NT2/D1 (cell line): ENCODE measurements around the gene SH3GL2.

Experiments
- DNase-seq: peaks from one replicate; pipeline ENCODE4 v3.0.0-alpha.2; 2011; ENCODE audit warnings: low read depth, low spot score
- H3K27me3 ChIP-seq: 2 replicates; pipeline ENCODE4 v1.6.0; 2011; ENCODE audit warnings: mild to moderate bottlenecking; ENCODE audit not compliant: insufficient read length, insufficient read depth
- H3K36me3 ChIP-seq: 2 replicates; pipeline ENCODE4 v1.6.1; 2011; ENCODE audit warnings: mild to moderate bottlenecking, low read length, mixed read lengths; ENCODE audit not compliant: insufficient read depth, insufficient read length
- H3K4me1 ChIP-seq: 2 replicates; pipeline ENCODE4 v1.5.1; 2011; ENCODE audit not compliant: insufficient read depth, insufficient read length
- H3K4me3 ChIP-seq: 2 replicates; pipeline ENCODE4 v1.5.1; 2011; ENCODE audit warnings: low read depth; ENCODE audit not compliant: insufficient read length
- H3K9ac ChIP-seq: 2 replicates; pipeline ENCODE4 v1.6.0; 2011; ENCODE audit warnings: low read depth; ENCODE audit not compliant: insufficient read length
- H3K9me3 ChIP-seq: 2 replicates; pipeline ENCODE4 v1.5.1; 2011; ENCODE audit warnings: mild to moderate bottlenecking, low read length; ENCODE audit not compliant: insufficient read depth
- SUZ12 ChIP-seq: IDR thresholded peaks from 2 replicates; pipeline ENCODE4 v1.6.1; 2011; ENCODE audit not compliant: insufficient read length, insufficient read depth; ENCODE audit errors: extremely low read depth
- YY1 ChIP-seq: IDR thresholded peaks from 2 replicates; pipeline ENCODE4 v1.6.1; 2011; ENCODE audit not compliant: insufficient read length, insufficient read depth
- ZNF274 ChIP-seq: IDR thresholded peaks from 2 replicates; pipeline ENCODE4 v1.6.1; 2011; ENCODE audit warnings: mild to moderate bottlenecking, low read depth, low read length

SH3GL2 gene

DNA sequence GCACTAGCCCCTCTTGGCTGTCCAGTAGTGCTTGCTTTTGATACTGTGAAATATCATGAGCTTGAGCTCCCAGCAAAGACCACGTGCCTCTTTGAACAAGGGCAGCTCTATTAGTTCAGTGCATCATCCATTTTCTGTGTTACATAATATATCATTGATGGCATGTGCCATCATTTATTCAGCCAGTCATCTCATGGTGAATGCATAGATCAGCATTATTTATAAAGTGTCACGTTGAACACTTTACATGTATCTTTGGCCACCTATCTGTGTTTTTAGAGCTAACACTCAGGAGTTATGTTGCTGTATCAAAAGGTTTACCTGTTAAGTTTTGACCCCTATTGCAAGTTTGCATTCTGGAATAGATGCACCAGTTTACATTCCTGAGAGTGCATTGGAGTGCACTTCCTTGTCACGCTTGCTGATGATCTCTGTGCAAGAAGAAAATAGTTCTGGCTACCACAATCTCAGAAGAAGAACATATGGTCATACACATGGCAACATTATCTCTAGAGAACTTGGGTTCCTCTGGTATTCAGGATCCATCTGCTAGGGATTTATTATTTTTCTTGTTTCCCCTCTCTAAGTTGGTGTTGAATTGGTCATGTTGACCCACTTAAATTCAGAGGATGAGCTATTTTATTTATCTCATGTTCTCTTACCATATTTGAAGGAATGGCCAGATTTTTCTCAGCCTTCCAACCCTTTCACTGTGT lies 120.9 kb downstream of the SH3GL2 start:
- TF ChIP-seq YY1: no peak
- no peak for TF ChIP-seq SUZ12
- no peak for TF ChIP-seq ZNF274
- Histone ChIP-seq H3K9me3 (no peaks in the 10 kb centered on the region), H3K4me1 (no peaks in the 10 kb centered on the region), H3K4me3 (no peak overlapping the region), H3K9ac (no peak overlapping the region), H3K36me3 (no peaks in the 10 kb centered on the region), H3K27me3 (no peaks in the 10 kb centered on the region)
- DNase-seq: no peak

DNA sequence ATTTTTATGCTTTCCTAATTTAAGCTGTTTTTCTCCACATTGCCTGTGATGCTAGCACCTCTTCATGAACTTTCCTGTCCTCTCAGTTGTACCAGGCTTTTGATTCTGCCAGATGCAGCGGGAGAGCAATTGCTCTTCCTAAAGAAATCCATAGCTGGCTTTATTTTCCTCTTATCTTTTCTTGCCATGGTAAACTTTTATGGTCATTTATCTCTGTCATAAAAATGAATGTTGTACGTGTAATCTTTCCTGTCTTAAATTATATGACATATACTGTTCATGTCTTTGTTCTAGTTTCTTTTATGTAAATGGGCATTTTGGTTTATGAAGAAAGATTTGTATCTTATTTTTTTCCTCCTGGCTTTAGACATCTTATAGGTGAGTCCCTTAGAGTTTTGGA lies 127.5 kb downstream of the SH3GL2 start:
- Histone ChIP-seq H3K4me1 (no peaks in the 10 kb centered on the region), H3K9me3 (no peaks in the 10 kb centered on the region), H3K27me3 (no peaks in the 10 kb centered on the region), H3K9ac (no peak overlapping the region), H3K36me3 (no peaks in the 10 kb centered on the region), H3K4me3 (no peak overlapping the region)
- no peak for DNase-seq
- TF ChIP-seq SUZ12 (no peak), ZNF274 (no peak), YY1 (no peak)

DNA sequence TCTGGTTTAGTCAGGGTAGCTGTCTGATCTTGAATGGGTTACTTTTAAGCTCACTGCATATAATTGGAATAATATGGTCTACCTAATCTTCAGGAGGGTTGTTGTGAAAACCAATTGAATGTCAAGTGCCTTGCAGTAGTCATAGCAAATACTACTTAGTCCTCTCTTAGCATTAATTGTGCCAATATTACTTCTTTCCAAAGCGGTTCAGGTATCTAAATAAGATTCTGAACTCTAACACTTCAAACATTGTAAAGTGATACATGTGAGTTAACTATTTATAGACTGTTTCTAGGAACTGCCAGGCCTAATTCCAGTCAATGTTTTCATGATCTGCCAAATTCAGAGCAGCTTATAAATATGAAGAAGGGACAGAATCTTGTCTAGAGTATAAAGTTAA lies 140.2 kb downstream of the SH3GL2 start:
- TF ChIP-seq SUZ12 (no peak), YY1 (no peak), ZNF274 (no peak)

DNA sequence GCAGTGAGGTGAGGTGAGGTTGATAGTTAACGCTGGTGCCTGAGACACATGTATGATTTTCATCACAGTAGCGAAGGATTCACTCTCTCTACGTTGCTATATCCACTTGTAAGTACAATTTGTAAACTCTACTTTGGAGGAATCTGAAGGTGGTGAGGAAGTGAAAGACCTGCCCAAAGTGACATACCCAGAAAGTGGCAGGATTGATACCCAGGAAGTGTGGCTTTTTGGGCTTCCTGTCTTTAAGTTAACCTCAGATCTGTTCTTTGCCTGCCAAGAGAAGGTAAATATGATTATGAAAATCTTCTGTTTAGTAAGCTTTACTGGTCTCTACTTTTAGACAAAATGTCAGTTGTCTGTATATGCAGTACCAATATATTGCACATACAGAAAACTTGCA lies 143.1 kb downstream of the SH3GL2 start:
- TF ChIP-seq ZNF274: no peak
- TF ChIP-seq YY1: no peak
- TF ChIP-seq SUZ12: no peak
- Histone ChIP-seq H3K9ac (no peak overlapping the region), H3K36me3 (no peaks in the 10 kb centered on the region), H3K4me1 (no peaks in the 10 kb centered on the region), H3K27me3 (no peaks in the 10 kb centered on the region), H3K9me3 (peaks cover 3% of the 10 kb centered on the region; the same call in 1 of the 2 replicates), H3K4me3 (no peak overlapping the region)
- no peak for DNase-seq

More for the DNA sequence above, 140.2 kb downstream of the SH3GL2 start:
- H3K4me1 ChIP-seq: no peaks in the 10 kb centered on the region
- H3K27me3 ChIP-seq: no peaks in the 10 kb centered on the region
- no peaks in the 10 kb centered on the region; the same call in 1 of the 2 replicates for H3K9me3 ChIP-seq
- H3K9ac ChIP-seq: no peak overlapping the region
- no peaks in the 10 kb centered on the region for H3K36me3 ChIP-seq
- DNase-seq: no peak
- H3K4me3 ChIP-seq: no peak overlapping the region

DNA sequence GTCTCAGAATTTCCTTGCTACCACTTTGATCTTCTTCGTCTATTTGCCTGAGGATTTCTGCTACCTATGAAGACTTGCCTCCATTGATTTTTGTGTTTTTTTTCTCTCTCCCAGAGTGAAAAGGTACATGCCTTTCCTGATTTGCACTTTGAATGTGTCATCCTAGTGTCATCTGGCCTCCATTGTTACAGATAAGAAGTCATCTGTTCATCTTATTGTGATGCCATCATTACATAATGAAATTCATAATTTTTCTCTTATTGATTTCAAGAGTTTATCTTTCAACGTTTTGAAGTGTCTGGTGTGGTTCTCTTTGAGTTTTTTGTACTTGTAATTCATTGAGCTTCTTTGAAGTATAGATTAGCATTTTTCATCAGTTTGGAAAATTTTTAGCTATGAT lies 144.8 kb downstream of the SH3GL2 start:
- Histone ChIP-seq H3K9me3 (peaks cover 3% of the 10 kb centered on the region; the same call in 1 of the 2 replicates), H3K27me3 (no peaks in the 10 kb centered on the region)
- DNase-seq: no peak

DNA sequence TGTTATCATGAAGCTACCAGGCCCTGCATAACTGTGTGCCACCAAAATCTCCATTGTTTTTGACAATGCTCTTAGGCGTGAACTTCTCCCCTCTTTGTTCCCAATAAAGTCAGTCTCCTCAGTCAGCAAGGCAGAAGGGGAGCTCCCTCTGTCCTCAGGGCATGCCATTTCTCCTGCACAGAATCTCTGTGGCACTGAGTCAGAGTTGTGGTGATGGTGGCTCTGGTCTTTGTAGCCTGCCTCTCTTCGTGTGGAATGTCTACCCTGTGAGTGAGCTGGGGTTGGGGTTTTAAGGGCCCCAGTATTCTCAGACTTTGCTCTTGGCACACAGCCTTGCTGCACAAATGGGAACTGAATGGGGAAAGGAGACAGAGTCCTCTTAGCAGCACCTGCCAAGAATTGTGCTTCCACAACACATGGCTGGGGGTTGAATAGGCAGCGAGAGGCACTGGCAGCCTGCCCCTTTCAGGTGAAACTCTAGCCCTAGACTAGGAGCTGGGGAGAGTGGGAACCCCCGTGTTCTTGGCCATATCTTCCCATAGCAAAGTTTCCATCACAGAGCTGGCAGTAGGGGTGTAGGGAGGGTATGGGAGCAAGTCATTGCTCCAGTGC lies 146.6 kb downstream of the SH3GL2 start:
- no peak overlapping the region for H3K4me3 ChIP-seq
- DNase-seq: no peak
- H3K36me3 ChIP-seq: no peaks in the 10 kb centered on the region
- no peak overlapping the region for H3K9ac ChIP-seq
- no peaks in the 10 kb centered on the region for H3K27me3 ChIP-seq
- peaks cover 3% of the 10 kb centered on the region; the same call in 1 of the 2 replicates for H3K9me3 ChIP-seq
- H3K4me1 ChIP-seq: no peaks in the 10 kb centered on the region
- TF ChIP-seq SUZ12: no peak
- TF ChIP-seq ZNF274: no peak
- no peak for TF ChIP-seq YY1

More for the DNA sequence above, 144.8 kb downstream of the SH3GL2 start:
- TF ChIP-seq SUZ12 (no peak), YY1 (no peak), ZNF274 (no peak)
- no peak overlapping the region for H3K4me3 ChIP-seq
- H3K36me3 ChIP-seq: no peaks in the 10 kb centered on the region
- H3K4me1 ChIP-seq: no peaks in the 10 kb centered on the region
- H3K9ac ChIP-seq: no peak overlapping the region

DNA sequence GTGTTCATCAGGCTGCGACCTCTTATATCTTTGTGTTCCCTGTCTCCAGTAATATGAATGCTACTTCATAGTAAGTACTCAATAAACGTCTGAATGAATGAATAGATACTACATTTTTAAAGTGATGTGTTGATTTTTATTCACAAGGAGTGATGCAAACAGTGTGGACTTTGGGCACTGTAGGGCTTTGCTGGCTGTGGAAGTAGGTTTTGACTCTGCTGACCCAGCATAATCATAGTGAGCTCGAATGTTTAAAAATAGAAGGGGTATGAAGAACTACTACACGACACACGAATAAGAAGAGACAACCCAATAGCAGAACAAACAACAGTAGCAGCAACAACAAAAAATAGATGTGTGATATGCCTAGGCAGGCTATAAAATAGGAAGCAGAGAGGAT lies 147.4 kb downstream of the SH3GL2 start:
- DNase-seq: no peak
- TF ChIP-seq ZNF274: no peak
- TF ChIP-seq YY1: no peak
- no peak for TF ChIP-seq SUZ12
- H3K4me1 ChIP-seq: no peaks in the 10 kb centered on the region
- H3K9me3 ChIP-seq: peaks cover 3% of the 10 kb centered on the region; the same call in 1 of the 2 replicates
- no peak overlapping the region for H3K9ac ChIP-seq
- no peaks in the 10 kb centered on the region for H3K27me3 ChIP-seq
- H3K4me3 ChIP-seq: no peak overlapping the region
- H3K36me3 ChIP-seq: no peaks in the 10 kb centered on the region
